HEK293 (cell line): ENCODE data around the gene PRR22.

ENCODE experiments used
- BCL11A ChIP-seq: fragments of 450-650 bp; formaldehyde crosslinking; IDR thresholded peaks from 2 replicates; pipeline ENCODE4 v1.5.1; 2016; ENCODE audit warnings: low read depth, missing biosample characterization, missing genetic modification characterization
- EGR2 ChIP-seq: fragments of 450-650 bp; formaldehyde crosslinking; IDR thresholded peaks from 2 replicates; pipeline ENCODE4 v1.5.1; 2016; ENCODE audit warnings: low read depth, missing biosample characterization, missing genetic modification characterization
- FEZF1 ChIP-seq: fragments of 450-650 bp; formaldehyde crosslinking; IDR thresholded peaks from 2 replicates; pipeline ENCODE4 v1.5.1; 2016; ENCODE audit warnings: missing biosample characterization, missing genetic modification characterization
- GLIS1 ChIP-seq: fragments of 450-650 bp; formaldehyde crosslinking; IDR thresholded peaks from 2 replicates; pipeline ENCODE4 v1.5.1; 2016; ENCODE audit warnings: missing biosample characterization, missing genetic modification characterization
- INSM2 ChIP-seq: fragments of 450-650 bp; formaldehyde crosslinking; IDR thresholded peaks from 2 replicates; pipeline ENCODE4 v1.5.1; 2016; ENCODE audit warnings: missing biosample characterization, missing genetic modification characterization
- MYNN ChIP-seq: fragments of 450-650 bp; formaldehyde crosslinking; IDR thresholded peaks from 2 replicates; pipeline ENCODE4 v1.5.1; 2016; ENCODE audit warnings: missing biosample characterization, missing genetic modification characterization, borderline replicate concordance
- PRDM4 ChIP-seq: fragments of 450-650 bp; formaldehyde crosslinking; IDR thresholded peaks from 2 replicates; pipeline ENCODE4 v1.5.1; 2017; ENCODE audit warnings: missing biosample characterization, missing genetic modification characterization
- SETDB1 ChIP-seq: IDR thresholded peaks from one replicate; pipeline ENCODE4 v1.6.1; 2017; ENCODE audit warnings: mild to moderate bottlenecking, low read length, moderate library complexity, mixed read lengths; ENCODE audit not compliant: insufficient read length
- TSHZ1 ChIP-seq: fragments of 450-650 bp; formaldehyde crosslinking; IDR thresholded peaks from 2 replicates; pipeline ENCODE4 v1.5.1; 2016; ENCODE audit warnings: missing biosample characterization, missing genetic modification characterization, borderline replicate concordance
- ZBTB6 ChIP-seq: fragments of 450-650 bp; formaldehyde crosslinking; IDR thresholded peaks from 2 replicates; pipeline ENCODE4 v1.5.1; 2017; ENCODE audit warnings: missing biosample characterization, missing genetic modification characterization
- ZFP37 ChIP-seq: fragments of 450-650 bp; formaldehyde crosslinking; IDR thresholded peaks from 2 replicates; pipeline ENCODE4 v1.5.1; 2016; ENCODE audit warnings: missing biosample characterization, missing genetic modification characterization
- ZIC2 ChIP-seq: fragments of 450-650 bp; formaldehyde crosslinking; IDR thresholded peaks from 2 replicates; pipeline ENCODE4 v1.5.1; 2016; ENCODE audit warnings: missing biosample characterization, missing genetic modification characterization
- ZNF114 ChIP-seq: fragments of 450-650 bp; formaldehyde crosslinking; IDR thresholded peaks from 2 replicates; pipeline ENCODE4 v1.5.0; 2017; ENCODE audit warnings: missing biosample characterization, missing genetic modification characterization
- ZNF175 ChIP-seq: fragments of 450-650 bp; formaldehyde crosslinking; IDR thresholded peaks from 2 replicates; pipeline ENCODE4 v1.5.1; 2016; ENCODE audit warnings: missing biosample characterization, missing genetic modification characterization
- ZNF184 ChIP-seq: fragments of 450-650 bp; IDR thresholded peaks from 2 replicates; pipeline ENCODE4 v1.5.1; 2018; ENCODE audit warnings: missing biosample characterization, mild to moderate bottlenecking, missing genetic modification characterization
- ZNF19 ChIP-seq: fragments of 450-650 bp; formaldehyde crosslinking; IDR thresholded peaks from 2 replicates; pipeline ENCODE4; 2016; ENCODE audit warnings: missing biosample characterization, missing genetic modification characterization, low read depth
- ZNF221 ChIP-seq: fragments of 450-650 bp; formaldehyde crosslinking; IDR thresholded peaks from 2 replicates; pipeline ENCODE4 v1.5.1; 2017; ENCODE audit warnings: missing biosample characterization, missing genetic modification characterization, borderline replicate concordance
- ZNF518A ChIP-seq: fragments of 450-650 bp; formaldehyde crosslinking; conservative IDR thresholded peaks from 2 replicates; pipeline ENCODE4 v1.5.1; 2016; ENCODE audit warnings: low read depth, missing biosample characterization, missing genetic modification characterization
- ZNF561 ChIP-seq: fragments of 450-650 bp; IDR thresholded peaks from 2 replicates; pipeline ENCODE4 v1.5.1; 2018; ENCODE audit warnings: missing biosample characterization, missing genetic modification characterization, borderline replicate concordance
- ZNF610 ChIP-seq: fragments of 450-650 bp; formaldehyde crosslinking; IDR thresholded peaks from 2 replicates; pipeline ENCODE4 v1.5.1; 2016; ENCODE audit warnings: missing biosample characterization, missing genetic modification characterization, borderline replicate concordance
- ZNF677 ChIP-seq: fragments of 450-650 bp; IDR thresholded peaks from 2 replicates; pipeline ENCODE4 v1.5.0; 2018; ENCODE audit warnings: missing biosample characterization, mild to moderate bottlenecking, missing genetic modification characterization, moderate library complexity
- ZNF768 ChIP-seq: fragments of 450-650 bp; formaldehyde crosslinking; IDR thresholded peaks from 2 replicates; pipeline ENCODE4 v1.5.1; 2018; ENCODE audit warnings: missing biosample characterization, mild to moderate bottlenecking, missing genetic modification characterization
- ZNF830 ChIP-seq: fragments of 450-650 bp; IDR thresholded peaks from 2 replicates; pipeline ENCODE4 v1.5.0; 2018; ENCODE audit warnings: missing biosample characterization, missing genetic modification characterization, low read depth, mild to moderate bottlenecking, moderate library complexity
- ZSCAN16 ChIP-seq: fragments of 450-650 bp; formaldehyde crosslinking; IDR thresholded peaks from 2 replicates; pipeline ENCODE4 v1.5.1; 2016; ENCODE audit warnings: missing biosample characterization, missing genetic modification characterization
- ZSCAN30 ChIP-seq: fragments of 450-650 bp; IDR thresholded peaks from 2 replicates; pipeline ENCODE4 v1.5.1; 2018; ENCODE audit warnings: missing biosample characterization, mild to moderate bottlenecking, missing genetic modification characterization, moderate library complexity
- ZXDB ChIP-seq: fragments of 450-650 bp; formaldehyde crosslinking; IDR thresholded peaks from 2 replicates; pipeline ENCODE4 v1.5.1; 2016; ENCODE audit warnings: missing biosample characterization, missing genetic modification characterization

Gene PRR22

GRCh38 chr19:5803752-5804515, 19.4 kb upstream of the PRR22 start (continued):
- TF ChIP-seq ZFP37 (tag by site-specific recombination) (peak; percentile 87; the same call in 1 of the 2 replicates), ZNF768 (tag by site-specific recombination) (no peak), FEZF1 (tag by site-specific recombination) (no peak), ZXDB (tag by site-specific recombination) (peak; percentile 76; the same call in 1 of the 2 replicates), ZBTB6 (tag by site-specific recombination) (peak; percentile 74), ZSCAN30 (tag by site-specific recombination) (peak; percentile 87), INSM2 (peak; percentile 18; the same call in 1 of the 2 replicates), SETDB1 (no peak), ZNF677 (tag by site-specific recombination) (no peak), TSHZ1 (tag by site-specific recombination) (no peak), BCL11A (no peak), ZSCAN16 (tag by site-specific recombination) (no peak), ZNF561 (peak; percentile 100), EGR2 (peak; percentile 71), PRDM4 (tag by site-specific recombination) (peak; percentile 50; the same call in 1 of the 2 replicates), ZNF518A (tag by site-specific recombination) (no peak), MYNN (no peak), ZIC2 (tag by site-specific recombination) (peak; percentile 93), ZNF114 (tag by site-specific recombination) (no peak), ZNF175 (tag by site-specific recombination) (no peak), GLIS1 (tag by site-specific recombination) (peak; percentile 99), ZNF830 (no peak), ZNF184 (tag by site-specific recombination) (peak; percentile 75), ZNF221 (no peak), ZNF610 (peak; percentile 35), ZNF19 (tag by site-specific recombination) (no peak)
